NCI-H1436 treated with DMSO at 0.1 percent for 48 hours (cell line): ENCODE results near the gene EPM2A.

Source experiments
- DNase-seq: peaks from one replicate; lab custom pipeline; 2025; lab: John Stamatoyannopoulos, UW

Gene EPM2A

DNA sequence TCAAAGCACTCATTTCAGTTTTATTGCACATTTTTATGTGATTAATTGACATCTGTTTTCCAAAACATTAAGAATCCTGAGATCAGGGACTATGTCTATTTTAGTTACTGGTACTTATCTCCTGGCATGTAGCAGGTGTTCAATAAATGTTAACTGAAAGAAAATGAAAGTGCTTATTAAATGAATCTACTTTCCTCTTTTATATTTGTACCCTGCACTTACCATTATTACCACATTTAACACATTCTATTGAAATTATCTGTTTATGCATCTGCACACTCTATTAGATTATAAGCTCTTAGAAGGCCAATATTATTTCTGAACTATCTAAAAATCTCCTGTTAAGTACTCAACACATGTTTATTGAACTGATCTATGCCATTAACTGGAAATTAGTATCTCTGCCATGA is 131.9 kb downstream of the EPM2A start:
- no peak for DNase-seq

DNA sequence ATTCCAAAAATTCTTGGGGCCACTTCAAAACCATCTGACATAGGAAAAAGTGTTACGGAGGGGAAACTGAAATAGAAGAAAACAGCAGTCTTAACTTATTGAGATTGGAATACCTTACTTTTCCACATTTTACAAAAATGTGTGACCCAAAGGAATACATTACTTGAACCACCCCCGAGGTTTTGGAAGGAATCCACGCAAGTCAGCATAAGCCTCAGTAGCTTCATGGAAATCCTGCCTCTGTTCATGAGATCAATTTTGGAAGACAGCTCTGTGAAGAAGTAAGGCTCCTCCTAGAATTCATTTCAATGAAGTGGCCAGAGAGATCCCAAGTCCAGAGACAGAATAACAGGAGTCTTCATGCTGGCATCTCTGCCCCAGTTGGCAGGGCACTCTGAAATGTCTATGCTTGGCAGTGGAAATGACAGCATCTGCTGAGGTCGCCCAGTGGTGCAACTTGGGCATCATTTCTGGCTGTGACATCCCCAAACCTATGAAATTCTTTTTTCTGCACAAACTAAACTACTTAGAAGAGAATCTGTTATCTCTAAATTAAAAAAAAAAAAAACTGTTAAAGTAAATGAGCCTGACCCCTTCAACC is 132.5 kb downstream of the EPM2A start:
- no peak for DNase-seq

DNA sequence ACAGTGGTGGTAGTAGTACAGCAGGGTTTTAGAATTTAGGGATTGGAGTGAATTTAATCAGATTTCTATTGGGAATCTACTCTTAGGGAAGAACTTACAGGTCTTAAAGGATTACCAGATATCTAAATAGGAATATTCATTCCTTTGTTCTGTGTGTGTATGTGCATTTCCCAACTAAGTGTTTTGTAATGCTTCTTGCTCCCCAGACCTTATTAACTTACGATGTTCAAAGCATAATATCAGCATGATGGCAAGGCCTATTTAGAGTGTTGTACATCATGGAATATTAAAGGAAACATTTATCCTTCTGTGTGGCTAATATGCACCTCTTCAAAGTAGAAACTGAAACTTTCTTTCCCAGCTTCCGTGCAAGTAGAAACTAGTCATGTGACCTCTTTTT is 133.9 kb downstream of the EPM2A start:
- DNase-seq, result no peak

DNA sequence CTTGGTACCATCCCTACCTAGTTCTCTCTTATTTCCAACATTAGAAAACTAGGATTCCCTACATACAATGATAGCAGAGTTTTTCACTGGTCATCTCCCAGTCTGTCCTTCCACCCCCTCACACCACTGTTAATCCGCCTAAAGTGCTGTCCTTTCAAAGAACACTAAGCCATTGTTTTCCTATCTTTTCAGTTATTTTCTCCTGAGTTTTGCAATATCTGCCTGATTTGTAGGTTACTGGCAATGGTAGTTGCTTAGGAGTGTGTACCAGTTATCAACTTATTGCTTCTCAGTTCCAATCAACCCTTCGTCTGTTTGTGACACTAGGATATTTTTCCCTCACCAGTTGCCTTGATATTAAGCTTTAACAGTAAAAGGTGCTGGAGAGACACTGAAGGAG is 135.0 kb downstream of the EPM2A start:
- no peak for DNase-seq

DNA sequence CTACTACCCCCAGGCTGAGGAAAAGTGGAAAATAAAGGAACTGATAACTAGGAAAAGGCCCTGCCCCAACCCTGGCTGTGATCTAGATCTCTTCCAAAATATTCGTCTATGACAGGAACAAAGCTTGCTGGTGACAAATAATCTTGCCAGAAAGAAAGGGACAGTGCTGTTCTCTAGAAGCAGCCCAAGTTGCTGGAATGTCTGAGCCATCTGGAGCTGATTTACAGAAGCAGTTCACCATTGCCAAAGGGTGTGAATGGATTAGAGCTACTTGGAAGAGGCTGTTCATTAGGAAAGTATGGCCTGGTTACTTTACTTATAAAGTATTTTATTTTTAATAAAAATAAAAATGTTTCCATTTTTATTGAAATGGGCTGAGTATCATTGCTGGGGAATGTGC is 146.3 kb downstream of the EPM2A start:
- no peak for DNase-seq

DNA sequence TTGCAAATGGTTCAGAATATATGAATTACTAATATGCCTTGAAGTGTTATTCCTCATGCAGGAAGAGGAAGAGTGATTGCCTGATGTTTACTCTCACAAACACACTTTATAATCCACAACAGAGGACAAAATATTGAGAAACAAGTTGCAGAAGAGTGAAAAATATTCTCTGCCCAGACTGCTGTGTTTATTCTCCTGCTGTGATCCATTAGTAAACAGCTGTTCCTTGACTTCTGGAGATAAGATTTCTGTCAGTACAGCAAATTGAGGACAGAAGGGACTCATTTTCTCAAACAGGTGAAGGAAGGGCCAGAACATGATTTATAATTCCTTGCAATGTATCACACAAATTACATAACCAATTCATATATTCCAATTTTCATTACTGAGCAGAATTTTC is 148.0 kb downstream of the EPM2A start:
- DNase-seq, result no peak

DNA sequence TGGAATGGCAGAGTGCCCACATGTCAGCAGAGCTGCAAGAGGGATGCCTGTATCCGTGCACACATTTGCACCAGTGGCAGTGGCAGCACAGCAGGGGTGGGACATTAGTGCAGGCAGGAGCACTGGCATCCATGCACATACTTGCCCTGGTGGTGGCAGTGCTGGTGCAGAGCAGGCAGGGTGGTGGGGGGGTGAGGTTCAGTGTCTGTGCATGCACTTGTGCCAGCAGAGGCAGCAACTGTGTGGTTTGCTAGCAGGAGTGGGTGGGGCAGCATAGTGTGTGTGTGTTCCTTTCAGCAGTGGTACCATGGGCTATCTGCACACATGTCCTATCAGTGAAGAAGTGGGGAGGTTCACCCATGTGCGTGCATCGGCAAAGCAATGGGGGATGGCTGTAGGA is 151.6 kb downstream of the EPM2A start:
- no peak for DNase-seq
